ENCODE measurements around the gene VMAC.

Gene VMAC

DNA sequence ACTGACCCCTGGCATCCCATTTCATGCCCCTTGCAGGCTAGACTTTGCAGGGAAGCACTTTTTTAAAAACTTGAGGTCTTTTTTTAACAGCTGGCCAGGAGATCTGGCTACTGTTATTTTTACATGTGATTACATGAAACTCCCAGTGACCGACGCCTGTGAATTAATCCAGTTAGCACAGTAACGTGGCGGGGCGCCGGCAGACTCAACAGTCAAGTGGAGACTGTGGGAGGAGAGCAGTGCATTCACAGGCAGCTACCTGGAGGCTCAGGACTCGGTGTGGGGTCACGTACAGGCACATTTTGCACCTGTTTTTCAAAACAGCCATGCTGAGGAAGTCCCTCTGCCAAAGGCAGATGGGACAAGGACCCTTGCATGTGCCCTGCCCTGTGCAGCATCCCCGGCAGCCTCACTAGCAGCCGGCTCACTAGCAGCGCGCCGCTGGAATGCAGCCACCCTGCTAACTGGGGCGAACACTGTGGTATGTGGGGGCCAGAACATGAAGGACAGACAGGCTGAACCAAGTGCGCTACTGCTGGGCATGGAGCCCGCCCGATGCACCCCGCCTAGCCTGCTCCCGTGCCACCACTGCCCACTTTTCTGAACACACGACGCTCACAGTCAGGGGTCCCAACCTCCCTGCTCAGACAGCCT, 28.1 kb downstream of the VMAC start:
- POLR2A ChIA-PET, result no interaction called here
- Histone ChIP-seq H3K27me3 (replicated peaks in 2 of 5; ENCODE audit: control insufficient read depth in 4 of 5, insufficient read depth in 5 of 5, low read length in 4 of 5) (no peaks in the 10 kb centered on the region), H3K4me3 (ENCODE audit: control insufficient read depth in 1 of 7, extremely low read depth in 1 of 7, insufficient read depth in 4 of 7, low read depth in 2 of 7, low read length in 6 of 7) (no peak overlapping the region), H3K27ac (ENCODE audit: insufficient read depth in 1 of 2, low read depth in 1 of 2, low read length in 2 of 2, poor library complexity in 1 of 2, severe bottlenecking in 2 of 2) (no peak overlapping the region), H3K36me3 (ENCODE audit: control insufficient read depth in 4 of 4, insufficient read depth in 4 of 4, low read length in 3 of 4) (peaks cover 13 to 90% (median 63%) of the 10 kb centered on the region in 4 experiments), H3K4me1 (ENCODE audit: control extremely low read depth in 1 of 4, control insufficient read depth in 4 of 4, insufficient read depth in 4 of 4, low read length in 3 of 4) (no peaks in the 10 kb centered on the region), H3K9me3 (ENCODE audit: control extremely low read depth in 1 of 5, control insufficient read depth in 4 of 5, insufficient read depth in 2 of 5, low read depth in 1 of 5, low read length in 4 of 5) (no peaks in the 10 kb centered on the region)
- CTCF ChIA-PET, result interaction anchor here (0.9 kb wide), 1 partner anchor 8 kb away, joined by 3 read pairs; no protein-coding TSS in a partner anchor
- WGBS (ENCODE audit: insufficient coverage), result 99% methylated on average over 21 of the region's 21 CpGs
- no peak for DNase-seq

DNA sequence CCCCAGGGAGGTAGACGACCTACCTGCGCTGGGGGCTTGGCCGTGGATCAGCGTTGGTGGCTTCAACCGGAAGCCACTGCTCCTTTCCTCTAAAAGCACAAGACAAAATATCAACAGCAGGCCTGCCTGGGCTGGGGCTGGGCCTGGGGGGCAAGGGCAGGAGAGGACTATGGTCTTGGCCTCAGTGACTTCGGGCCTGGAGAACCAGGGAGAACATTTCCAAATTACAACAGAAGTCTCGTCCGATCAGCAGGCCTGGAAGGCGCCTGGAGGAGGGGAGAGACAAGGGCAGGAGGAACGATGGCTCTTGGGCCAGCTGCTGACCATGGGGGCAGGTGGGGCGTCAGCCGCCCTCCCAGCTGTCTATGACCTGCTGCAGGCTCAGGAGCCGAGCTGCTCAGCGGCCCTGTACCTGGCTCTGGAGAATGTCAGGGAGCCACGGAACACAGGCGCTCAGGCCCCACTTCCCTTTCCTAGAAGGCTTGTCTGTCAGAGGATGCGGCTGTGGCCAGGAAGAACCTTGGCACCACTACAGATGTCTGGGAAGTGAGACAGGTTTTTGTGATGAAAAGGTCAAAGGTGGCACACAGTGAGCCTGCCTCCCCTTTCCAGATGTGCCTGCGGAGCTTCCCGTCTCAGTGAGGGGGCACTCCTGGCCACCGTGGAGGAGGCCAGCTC, 28.9 kb downstream of the VMAC start:
- POLR2A ChIA-PET, result no interaction called here
- Histone ChIP-seq H3K27me3 (replicated peaks in 2 of 5; ENCODE audit: control insufficient read depth in 4 of 5, insufficient read depth in 5 of 5, low read length in 4 of 5) (no peaks in the 10 kb centered on the region), H3K9me3 (ENCODE audit: control extremely low read depth in 1 of 5, control insufficient read depth in 4 of 5, insufficient read depth in 2 of 5, low read depth in 1 of 5, low read length in 4 of 5) (no peaks in the 10 kb centered on the region), H3K4me1 (ENCODE audit: control extremely low read depth in 1 of 4, control insufficient read depth in 4 of 4, insufficient read depth in 4 of 4, low read length in 3 of 4) (no peaks in the 10 kb centered on the region), H3K27ac (ENCODE audit: insufficient read depth in 1 of 2, low read depth in 1 of 2, low read length in 2 of 2, poor library complexity in 1 of 2, severe bottlenecking in 2 of 2) (no peak overlapping the region), H3K4me3 (ENCODE audit: control insufficient read depth in 1 of 7, extremely low read depth in 1 of 7, insufficient read depth in 4 of 7, low read depth in 2 of 7, low read length in 6 of 7) (no peak overlapping the region), H3K36me3 (ENCODE audit: control insufficient read depth in 4 of 4, insufficient read depth in 4 of 4, low read length in 3 of 4) (peaks cover 13 to 87% (median 60%) of the 10 kb centered on the region in 4 experiments)
- 94% methylated on average over 15 of the region's 20 CpGs for WGBS (ENCODE audit: insufficient coverage)
- no peak for DNase-seq
- CTCF ChIA-PET, result interaction anchor here (0.5 kb wide), 1 partner anchor 261 kb away, joined by 3 read pairs; no protein-coding TSS in a partner anchor

DNA sequence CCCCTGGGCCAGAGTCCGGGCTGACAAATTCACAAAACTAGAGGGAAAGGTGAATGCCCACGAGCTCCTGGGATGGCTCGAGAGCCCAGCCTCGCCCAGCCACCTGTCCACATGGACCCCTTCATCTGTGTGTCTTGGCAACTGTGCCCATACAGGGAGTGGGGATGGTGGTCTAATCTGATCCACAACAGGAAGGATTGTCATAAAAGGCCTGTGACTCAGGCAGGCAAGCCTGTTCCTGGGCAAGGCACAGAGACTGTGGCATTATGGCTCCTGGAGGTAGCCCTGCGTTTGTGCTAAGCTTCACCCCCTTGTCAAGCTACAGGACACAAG, 29.4 kb downstream of the VMAC start:
- no peaks in the 10 kb centered on the region for H3K4me1 ChIP-seq (ENCODE audit: control extremely low read depth in 1 of 4, control insufficient read depth in 4 of 4, insufficient read depth in 4 of 4, low read length in 3 of 4)
- WGBS (ENCODE audit: insufficient coverage), result 92% methylated on average over 5 of the region's 5 CpGs
- no peaks in the 10 kb centered on the region for H3K27me3 ChIP-seq (replicated peaks in 2 of 5; ENCODE audit: control insufficient read depth in 4 of 5, insufficient read depth in 5 of 5, low read length in 4 of 5)
- H3K36me3 ChIP-seq (ENCODE audit: control insufficient read depth in 4 of 4, insufficient read depth in 4 of 4, low read length in 3 of 4), result peaks cover 10 to 84% (median 56%) of the 10 kb centered on the region in 4 experiments
- no peak overlapping the region for H3K27ac ChIP-seq (ENCODE audit: insufficient read depth in 1 of 2, low read depth in 1 of 2, low read length in 2 of 2, poor library complexity in 1 of 2, severe bottlenecking in 2 of 2)
- no peaks in the 10 kb centered on the region for H3K9me3 ChIP-seq (ENCODE audit: control extremely low read depth in 1 of 5, control insufficient read depth in 4 of 5, insufficient read depth in 2 of 5, low read depth in 1 of 5, low read length in 4 of 5)
- ChIA-PET POLR2A (no interaction called here), CTCF (interaction anchor here (0.5 kb wide), 1 partner anchor 261 kb away, joined by 3 read pairs; no protein-coding TSS in a partner anchor)
- no peak for DNase-seq
- H3K4me3 ChIP-seq (ENCODE audit: control insufficient read depth in 1 of 7, extremely low read depth in 1 of 7, insufficient read depth in 4 of 7, low read depth in 2 of 7, low read length in 6 of 7), result no peak overlapping the region

- no peak overlapping the region for H3K27ac ChIP-seq (ENCODE audit: insufficient read depth in 1 of 2, low read depth in 1 of 2, low read length in 2 of 2, poor library complexity in 1 of 2, severe bottlenecking in 2 of 2)
- no peak overlapping the region for H3K4me3 ChIP-seq (ENCODE audit: control insufficient read depth in 1 of 7, extremely low read depth in 1 of 7, insufficient read depth in 4 of 7, low read depth in 2 of 7, low read length in 6 of 7)
- no peaks in the 10 kb centered on the region for H3K27me3 ChIP-seq (replicated peaks in 2 of 5; ENCODE audit: control insufficient read depth in 4 of 5, insufficient read depth in 5 of 5, low read length in 4 of 5)
- ChIA-PET CTCF (no interaction called here), POLR2A (no interaction called here)
- no peak for DNase-seq
- 98% methylated on average over 8 of the region's 16 CpGs for whole genome bisulfite sequencing (ENCODE audit: insufficient coverage)
- peaks cover 7 to 84% (median 56%) of the 10 kb centered on the region in 4 experiments for H3K36me3 ChIP-seq (ENCODE audit: control insufficient read depth in 4 of 4, insufficient read depth in 4 of 4, low read length in 3 of 4)
- H3K9me3 ChIP-seq (ENCODE audit: control extremely low read depth in 1 of 5, control insufficient read depth in 4 of 5, insufficient read depth in 2 of 5, low read depth in 1 of 5, low read length in 4 of 5), result no peaks in the 10 kb centered on the region
- no peaks in the 10 kb centered on the region for H3K4me1 ChIP-seq (ENCODE audit: control extremely low read depth in 1 of 4, control insufficient read depth in 4 of 4, insufficient read depth in 4 of 4, low read length in 3 of 4)
Observed at GRCh38 chr19:5934774-5935472, 30.3 kb downstream of the VMAC start.

DNA sequence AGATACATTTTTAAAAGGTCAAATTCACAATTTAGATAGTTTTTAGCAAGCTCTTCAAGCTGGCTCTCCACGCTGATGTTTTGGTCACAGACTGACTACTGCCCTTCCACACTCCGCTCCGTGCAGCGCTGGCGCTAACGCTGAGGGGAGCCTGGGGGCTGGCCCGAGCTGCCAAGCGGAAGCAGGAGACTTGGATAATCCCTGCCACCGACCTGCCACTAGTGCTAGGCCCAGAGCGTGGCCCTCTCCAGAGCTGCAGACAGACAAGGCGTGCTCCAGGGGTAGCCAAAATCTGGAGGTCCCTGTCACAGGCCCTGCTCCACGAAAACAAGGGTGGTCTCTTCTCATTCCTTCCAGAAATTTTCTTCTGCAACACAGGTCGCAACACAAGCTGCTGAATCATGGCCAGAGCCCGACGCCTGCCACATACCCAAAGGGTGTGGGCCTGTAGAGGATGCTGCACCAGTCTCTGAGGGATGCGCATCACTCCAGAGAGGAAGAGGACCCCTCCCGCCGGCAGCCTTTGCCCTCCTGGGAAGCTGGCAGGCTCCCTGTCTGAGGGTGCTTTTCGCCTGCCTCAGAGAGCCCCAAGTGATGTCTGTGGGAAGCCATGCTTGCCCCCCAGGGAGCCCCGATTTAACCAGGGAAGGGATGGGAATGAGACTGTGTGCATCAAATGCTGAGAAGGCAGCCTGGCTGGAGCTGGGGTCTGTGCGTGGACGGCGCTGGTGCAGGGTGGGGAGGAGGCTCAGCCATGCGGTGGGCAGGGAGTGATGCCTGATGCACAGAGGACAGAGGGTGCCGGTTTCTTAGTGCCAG, 31.0 kb downstream of the VMAC start:
- ChIA-PET CTCF (no interaction called here), POLR2A (interaction anchor here (1.4 kb wide), 1 partner anchor 36 kb away, joined by 4 read pairs; no protein-coding TSS in a partner anchor)
- Histone ChIP-seq H3K27me3 (replicated peaks in 2 of 5; ENCODE audit: control insufficient read depth in 4 of 5, insufficient read depth in 5 of 5, low read length in 4 of 5) (no peaks in the 10 kb centered on the region), H3K4me1 (ENCODE audit: control extremely low read depth in 1 of 4, control insufficient read depth in 4 of 4, insufficient read depth in 4 of 4, low read length in 3 of 4) (no peaks in the 10 kb centered on the region), H3K27ac (ENCODE audit: insufficient read depth in 1 of 2, low read depth in 1 of 2, low read length in 2 of 2, poor library complexity in 1 of 2, severe bottlenecking in 2 of 2) (no peak overlapping the region), H3K4me3 (ENCODE audit: control insufficient read depth in 1 of 7, extremely low read depth in 1 of 7, insufficient read depth in 4 of 7, low read depth in 2 of 7, low read length in 6 of 7) (no peak overlapping the region), H3K9me3 (ENCODE audit: control extremely low read depth in 1 of 5, control insufficient read depth in 4 of 5, insufficient read depth in 2 of 5, low read depth in 1 of 5, low read length in 4 of 5) (no peaks in the 10 kb centered on the region), H3K36me3 (ENCODE audit: control insufficient read depth in 4 of 4, insufficient read depth in 4 of 4, low read length in 3 of 4) (peaks cover 11 to 84% (median 60%) of the 10 kb centered on the region in 4 experiments)
- DNase-seq, result no peak
- 98% methylated on average over 23 of the region's 25 CpGs for WGBS (ENCODE audit: insufficient coverage)

- no peaks in the 10 kb centered on the region for H3K9me3 ChIP-seq (ENCODE audit: control extremely low read depth in 1 of 5, control insufficient read depth in 4 of 5, insufficient read depth in 2 of 5, low read depth in 1 of 5, low read length in 4 of 5)
- ChIA-PET CTCF (no interaction called here), POLR2A (interaction anchor here (1.4 kb wide), 1 partner anchor 36 kb away, joined by 4 read pairs; no protein-coding TSS in a partner anchor)
- H3K27me3 ChIP-seq (replicated peaks in 2 of 5; ENCODE audit: control insufficient read depth in 4 of 5, insufficient read depth in 5 of 5, low read length in 4 of 5), result no peaks in the 10 kb centered on the region
- H3K27ac ChIP-seq (ENCODE audit: insufficient read depth in 1 of 2, low read depth in 1 of 2, low read length in 2 of 2, poor library complexity in 1 of 2, severe bottlenecking in 2 of 2), result no peak overlapping the region
- H3K4me3 ChIP-seq (ENCODE audit: control insufficient read depth in 1 of 7, extremely low read depth in 1 of 7, insufficient read depth in 4 of 7, low read depth in 2 of 7, low read length in 6 of 7), result no peak overlapping the region
- no peaks in the 10 kb centered on the region for H3K4me1 ChIP-seq (ENCODE audit: control extremely low read depth in 1 of 4, control insufficient read depth in 4 of 4, insufficient read depth in 4 of 4, low read length in 3 of 4)
- H3K36me3 ChIP-seq (ENCODE audit: control insufficient read depth in 4 of 4, insufficient read depth in 4 of 4, low read length in 3 of 4), result peaks cover 13 to 84% (median 60%) of the 10 kb centered on the region in 4 experiments
- WGBS (ENCODE audit: insufficient coverage), result 96% methylated on average over 9 of the region's 9 CpGs
- DNase-seq, result no peak
Observed at GRCh38 chr19:5936292-5936592, 31.6 kb downstream of the VMAC start.
